GM19351 (cell line): ENCODE measurements around the gene TRIP13.

ENCODE experiments used
- ATAC-seq: cut with Tn5 transposase; IDR thresholded peaks from one replicate; pipeline ENCODE4 v1.9.1; 2021; ENCODE audit warnings: mild to moderate bottlenecking, moderate library complexity; ENCODE audit not compliant: unreplicated experiment

Gene TRIP13

GRCh38 chr5:854966-855743, 37.5 kb upstream of the TRIP13 start:
- no peak for ATAC-seq

DNA sequence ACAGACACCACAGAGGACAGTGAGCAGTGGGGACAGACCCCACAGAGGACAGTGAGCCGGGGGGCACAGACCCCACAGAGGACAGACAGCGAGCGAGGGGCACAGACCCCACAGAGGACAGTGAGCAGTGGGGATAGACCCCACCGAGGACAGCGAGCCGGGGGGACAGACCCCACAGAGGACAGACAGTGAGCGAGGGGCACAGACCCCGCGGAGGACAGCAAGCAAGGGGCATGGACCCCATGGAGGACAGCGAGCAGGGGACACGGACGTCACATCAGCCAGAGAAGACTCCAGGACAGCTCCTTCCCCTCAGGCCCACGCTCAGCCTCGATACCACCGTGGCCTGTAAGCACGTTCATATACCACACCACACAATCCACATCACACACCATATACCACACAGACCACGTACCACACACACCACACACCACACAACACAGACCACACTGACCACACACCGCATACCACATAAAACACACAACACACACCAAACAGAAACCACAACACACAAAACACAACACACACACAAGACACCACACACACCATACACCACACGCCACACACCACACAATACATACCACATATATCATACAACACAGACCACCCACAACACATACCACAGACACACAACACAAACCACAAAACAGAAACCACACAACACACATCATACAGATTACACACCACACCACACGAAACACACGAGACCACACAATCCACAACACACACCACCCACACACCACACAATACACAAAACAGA, 36.7 kb upstream of the TRIP13 start:
- no peak for ATAC-seq

DNA sequence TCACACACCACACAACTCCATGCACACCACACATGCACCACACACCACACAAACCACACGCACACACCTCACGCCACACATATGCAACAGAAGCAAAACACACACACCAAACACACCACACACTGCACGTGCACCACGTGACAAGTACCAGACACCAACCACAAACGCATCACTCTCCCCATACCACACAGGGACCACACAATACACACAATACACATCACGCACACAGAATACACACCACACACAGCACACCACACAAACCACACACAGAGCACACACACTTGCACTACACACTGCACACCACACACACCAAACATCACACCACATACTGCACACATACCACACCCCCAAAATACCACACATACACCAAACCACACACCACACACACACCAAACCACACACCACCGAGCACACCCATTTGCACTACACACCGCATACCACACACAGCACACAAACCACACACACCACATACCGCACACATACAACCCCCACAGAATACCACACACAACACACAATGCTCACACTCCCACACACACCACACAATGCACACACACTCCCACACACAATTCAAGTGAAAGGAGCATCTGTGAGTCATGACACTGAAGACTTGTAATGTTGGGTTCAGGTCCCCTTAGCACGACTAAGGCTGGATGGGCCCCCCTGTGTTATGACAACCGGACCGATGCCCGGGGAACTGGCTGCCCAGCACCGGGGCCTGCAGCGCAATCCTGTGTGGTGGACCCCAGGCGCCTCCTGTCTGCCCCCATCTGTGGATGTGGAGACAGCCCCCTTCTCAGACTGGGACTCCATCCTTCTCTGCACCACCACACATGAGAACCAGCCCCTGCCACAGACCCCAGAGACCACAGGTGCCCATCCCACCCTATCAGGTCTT, 35.9 kb upstream of the TRIP13 start:
- no peak for ATAC-seq

GRCh38 chr5:858726-859125, 34.0 kb upstream of the TRIP13 start:
- no peak for ATAC-seq

GRCh38 chr5:859391-859790, 33.3 kb upstream of the TRIP13 start:
- ATAC-seq, result no peak

- ATAC-seq, result no peak
These were observed 32.8 kb upstream of the TRIP13 start for GRCh38 chr5:859798-860296.

GRCh38 chr5:860506-861150, 32.1 kb upstream of the TRIP13 start:
- no peak for ATAC-seq

GRCh38 chr5:861442-862366, 31.0 kb upstream of the TRIP13 start:
- ATAC-seq, result no peak

GRCh38 chr5:862367-863243, 30.1 kb upstream of the TRIP13 start:
- ATAC-seq, result no peak

DNA sequence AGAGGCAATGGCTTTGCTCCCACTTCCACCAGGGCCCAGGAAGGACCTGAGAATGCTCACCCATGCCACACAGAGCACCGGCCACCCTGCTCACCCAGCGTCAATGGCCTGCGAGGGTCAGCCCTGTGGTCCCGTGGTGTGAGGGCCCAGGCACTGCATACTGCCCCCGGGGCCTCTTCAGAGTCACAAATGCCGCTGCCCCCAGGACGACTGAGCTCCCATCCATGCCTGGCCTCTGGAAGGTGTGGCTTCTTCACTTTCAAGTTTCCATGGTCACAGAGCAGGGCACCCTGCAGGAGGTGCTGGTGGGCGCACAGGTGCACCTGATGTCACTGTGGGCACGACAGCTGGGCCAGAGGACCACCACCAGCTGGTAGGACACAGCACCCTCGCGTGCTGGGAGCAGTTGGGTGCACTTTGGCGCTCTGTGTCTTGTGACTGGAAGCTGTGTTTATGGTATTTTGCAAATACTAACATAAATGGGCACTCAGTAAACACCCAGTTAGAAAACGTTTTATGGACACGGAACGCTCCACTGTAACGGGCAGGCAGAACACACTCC, 29.4 kb upstream of the TRIP13 start:
- no peak for ATAC-seq

DNA sequence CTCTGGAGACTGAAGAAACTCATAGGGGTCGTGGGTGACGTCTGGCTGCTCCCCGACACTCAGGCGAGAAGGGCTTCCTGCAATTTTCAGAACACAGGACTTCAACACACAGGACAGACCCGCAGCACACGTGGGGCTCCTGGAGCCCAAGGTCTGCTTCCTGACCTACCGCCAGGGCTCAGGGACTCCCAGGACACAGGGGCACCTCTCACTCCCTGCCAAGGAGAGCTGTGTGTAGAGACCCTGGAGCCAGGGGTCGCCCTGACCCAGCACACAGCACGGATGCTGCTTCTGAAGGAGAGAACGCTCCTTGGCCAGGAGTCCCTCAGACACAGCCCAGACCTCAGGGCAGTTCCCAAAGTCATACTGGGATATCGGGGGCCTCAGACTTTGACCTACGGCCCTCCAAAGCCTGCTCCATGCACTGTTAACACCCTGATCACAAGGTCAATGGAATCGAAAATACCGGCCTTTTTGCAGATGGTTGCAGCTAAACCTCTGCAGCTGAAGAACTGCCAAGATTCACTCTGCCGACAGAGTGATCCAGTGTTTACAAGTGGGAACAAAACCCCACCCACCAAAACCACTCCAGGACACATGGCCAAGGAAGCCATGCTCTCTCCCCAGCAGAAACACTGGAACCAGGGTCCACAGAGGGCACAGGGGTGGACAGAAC, 28.1 kb upstream of the TRIP13 start:
- ATAC-seq, result no peak

- no peak for ATAC-seq
These were observed 27.5 kb upstream of the TRIP13 start for GRCh38 chr5:865168-865521.

- no peak for ATAC-seq
These were observed 26.9 kb upstream of the TRIP13 start for GRCh38 chr5:865771-866170.

DNA sequence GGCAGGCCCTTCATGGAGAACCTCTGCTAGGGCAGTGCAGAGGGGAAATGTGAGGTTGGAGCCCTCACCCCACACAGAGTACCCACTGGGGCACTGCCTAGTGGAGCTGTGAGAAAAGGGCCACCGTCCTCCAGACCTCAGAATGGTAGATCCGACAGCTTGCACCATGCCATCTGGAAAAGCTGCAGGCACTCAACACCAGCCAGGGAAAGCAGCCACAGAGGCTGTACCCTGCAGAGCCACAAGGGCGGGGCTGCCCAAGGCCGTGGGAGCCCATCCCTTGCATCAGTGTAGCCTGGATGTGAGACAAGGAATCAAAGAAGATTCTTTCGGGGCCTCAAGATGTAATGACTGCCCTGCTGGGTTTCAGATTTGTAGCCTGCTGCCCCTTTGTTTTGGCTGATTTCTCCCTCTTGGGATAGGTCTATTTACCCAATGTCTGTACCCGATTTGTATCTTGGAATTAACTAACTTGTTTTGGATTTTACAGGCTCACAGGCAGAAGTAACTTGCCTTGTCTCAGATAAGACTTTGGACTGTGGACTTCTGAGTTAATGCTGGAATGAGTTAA, 25.3 kb upstream of the TRIP13 start:
- no peak for ATAC-seq

DNA sequence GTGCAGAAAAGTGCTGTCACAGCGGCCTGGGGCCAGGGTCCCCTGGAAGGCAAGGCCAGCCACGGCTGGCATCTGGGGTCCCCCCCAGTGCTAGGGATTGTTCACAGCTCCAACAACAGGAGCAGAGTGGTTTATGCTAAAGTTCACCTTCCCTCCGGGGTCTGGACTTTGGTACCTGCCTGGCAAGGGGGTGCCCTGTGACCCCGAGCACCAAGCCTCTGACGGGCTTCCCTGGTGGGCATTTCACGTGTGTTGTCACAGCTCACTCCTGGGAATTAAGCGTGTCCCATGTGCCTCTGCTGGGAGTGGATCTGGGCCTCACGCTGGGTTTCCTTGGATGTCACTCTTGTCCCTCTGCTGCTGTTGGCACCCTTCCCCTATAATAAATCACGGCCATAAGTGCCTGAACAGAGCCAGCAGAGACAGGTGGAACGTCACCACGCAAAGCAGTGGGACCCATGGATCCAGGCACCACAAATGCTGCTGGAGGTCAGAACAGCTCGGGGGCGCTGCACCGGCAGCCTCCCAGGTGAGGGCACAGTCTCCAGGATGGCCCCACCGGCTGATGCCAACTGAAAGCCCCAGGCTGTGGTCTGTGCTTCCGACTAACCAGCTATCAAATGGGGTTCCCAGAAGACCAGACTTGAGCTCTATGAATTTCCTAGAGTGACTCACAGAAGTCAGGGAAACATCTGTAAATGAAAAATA, 24.1 kb upstream of the TRIP13 start:
- no peak for ATAC-seq

GRCh38 chr5:870956-871355, 21.7 kb upstream of the TRIP13 start:
- no peak for ATAC-seq
